Peyer's patch (tissue), 4 donors: Measurements from ENCODE around the gene RASGRF2. TPM values are rescaled to one million over a fixed set of nuclear protein-coding genes. Genes with fewer than 3 reads are reported as not detected.

Source experiments
- DNase-seq, 3 donors: peaks; one replicate each; pipeline ENCODE4 v3.0.0-alpha.2; 2017 to 2019
- H3K27ac ChIP-seq, 4 donors: fragments of 200-600 bp; sonication (generic); one replicate each; pipeline ENCODE4 v1.5.1; 2016 to 2019
- H3K27me3 ChIP-seq, 2 donors: fragments of 200-600 bp; sonication (generic); one replicate each; pipeline ENCODE4 v1.5.1; 2019
- H3K36me3 ChIP-seq, 3 donors: fragments of 200-600 bp; sonication (generic); one replicate each; pipeline ENCODE4 v1.5.1; 2016 to 2019
- H3K4me1 ChIP-seq, 4 donors: fragments of 200-600 bp; sonication (generic); one replicate each; pipeline ENCODE4 v1.5.1; 2016 to 2019
- H3K4me3 ChIP-seq, 4 donors: fragments of 200-600 bp; sonication (generic); 1 replicate in 3 of 4; 2 replicates in 1 of 4; pipeline ENCODE4 v1.5.1; 2016 to 2019; ENCODE audit warnings: mild to moderate bottlenecking in 1 of 4
- H3K9me3 ChIP-seq, 4 donors: fragments of 200-600 bp; sonication (generic); one replicate each; pipeline ENCODE4 v1.5.1; 2016 to 2019; ENCODE audit warnings: mild to moderate bottlenecking in 1 of 4
- POLR2A ChIP-seq, 2 donors: fragments of 450-650 bp; IDR thresholded peaks; one replicate each; pipeline ENCODE4 v1.5.1; 2017; ENCODE audit warnings: antibody characterized with exemption in 2 of 2, mild to moderate bottlenecking in 2 of 2, moderate library complexity in 2 of 2
- total RNA-seq, 4 donors: library from RNA; depleted of rRNA; stranded (reverse); fragments of >200 nt; gene quantifications; one replicate each; pipeline ENCODE4 v1.1.0, GENCODE V29; 2016
- TF ChIP-seq, protein P1 (sequence below), 6 experiments: fragments of 450-650 bp in 4 of 6; fragments of 200-600 bp in 2 of 6; sonication (generic) in 1 of 6; IDR thresholded peaks; one replicate each; pipeline ENCODE4 v1.5.1; 2017 to 2019; ENCODE audit warnings: antibody characterized with exemption in 6 of 6, mild to moderate bottlenecking in 3 of 6, moderate library complexity in 1 of 6

The RASGRF2 gene
- total RNA-seq, 4 donors from 2014 or later, result 6.0 to 17.3 (median 8.7) TPM

DNA sequence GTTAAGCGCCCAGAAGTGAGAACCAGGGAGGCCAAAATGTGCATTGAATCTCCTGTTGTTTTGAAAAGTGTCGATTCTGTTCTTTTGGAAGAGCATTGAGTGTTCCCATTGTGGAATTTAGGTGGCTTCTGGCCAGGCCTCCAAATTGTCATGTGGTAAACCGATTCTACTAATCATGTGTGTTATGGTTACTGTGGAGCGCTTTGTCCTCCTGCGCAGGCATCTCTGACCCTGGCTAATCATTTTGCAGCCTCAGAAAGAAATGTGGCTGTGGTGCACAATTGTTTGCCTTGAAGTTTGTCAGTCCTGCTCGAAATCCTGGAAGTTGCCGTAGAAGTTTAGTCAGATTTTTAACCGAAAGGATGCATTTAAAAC is 121.3 kb downstream of the RASGRF2 start:
- no peaks in the 10 kb centered on the region for H3K4me1 ChIP-seq
- no peak for TF ChIP-seq POLR2A (IDR thresholded peaks at IDR 0.05)
- TF ChIP-seq, protein P1, sequence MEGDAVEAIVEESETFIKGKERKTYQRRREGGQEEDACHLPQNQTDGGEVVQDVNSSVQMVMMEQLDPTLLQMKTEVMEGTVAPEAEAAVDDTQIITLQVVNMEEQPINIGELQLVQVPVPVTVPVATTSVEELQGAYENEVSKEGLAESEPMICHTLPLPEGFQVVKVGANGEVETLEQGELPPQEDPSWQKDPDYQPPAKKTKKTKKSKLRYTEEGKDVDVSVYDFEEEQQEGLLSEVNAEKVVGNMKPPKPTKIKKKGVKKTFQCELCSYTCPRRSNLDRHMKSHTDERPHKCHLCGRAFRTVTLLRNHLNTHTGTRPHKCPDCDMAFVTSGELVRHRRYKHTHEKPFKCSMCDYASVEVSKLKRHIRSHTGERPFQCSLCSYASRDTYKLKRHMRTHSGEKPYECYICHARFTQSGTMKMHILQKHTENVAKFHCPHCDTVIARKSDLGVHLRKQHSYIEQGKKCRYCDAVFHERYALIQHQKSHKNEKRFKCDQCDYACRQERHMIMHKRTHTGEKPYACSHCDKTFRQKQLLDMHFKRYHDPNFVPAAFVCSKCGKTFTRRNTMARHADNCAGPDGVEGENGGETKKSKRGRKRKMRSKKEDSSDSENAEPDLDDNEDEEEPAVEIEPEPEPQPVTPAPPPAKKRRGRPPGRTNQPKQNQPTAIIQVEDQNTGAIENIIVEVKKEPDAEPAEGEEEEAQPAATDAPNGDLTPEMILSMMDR (IDR thresholded peaks at IDR 0.05), result no peak
- no peaks in the 10 kb centered on the region for H3K9me3 ChIP-seq
- H3K27me3 ChIP-seq, result no peaks in the 10 kb centered on the region
- no peak overlapping the region for H3K27ac ChIP-seq
- no peak overlapping the region for H3K4me3 ChIP-seq
- DNase-seq, result no peak
- H3K36me3 ChIP-seq, result peaks cover 0 to 9% (median 0%) of the 10 kb centered on the region in 3 donors

DNA sequence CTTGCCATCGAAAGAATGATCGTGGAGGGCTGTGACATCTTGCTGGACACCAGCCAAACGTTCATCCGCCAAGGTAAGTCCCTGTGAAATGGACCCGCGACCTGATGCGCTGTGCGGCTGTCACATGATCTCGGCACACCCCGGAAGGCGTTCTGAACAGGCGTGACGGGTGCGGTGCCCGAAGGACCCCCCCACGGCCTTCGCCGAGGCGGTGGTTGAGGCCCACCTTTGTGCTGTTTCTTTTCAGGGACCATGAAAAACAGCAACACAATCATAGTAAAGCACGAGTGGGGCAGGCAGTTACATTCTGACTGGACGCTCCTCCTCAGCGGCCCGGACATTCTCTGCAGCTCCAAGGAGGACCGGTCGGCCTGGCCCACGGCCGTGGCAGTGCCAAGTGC is 126.7 kb downstream of the RASGRF2 start:
- H3K27me3 ChIP-seq, result no peaks in the 10 kb centered on the region
- no peak overlapping the region for H3K27ac ChIP-seq
- H3K4me3 ChIP-seq, result no peak overlapping the region
- TF ChIP-seq, protein P1 (IDR thresholded peaks at IDR 0.05), result no peak
- TF ChIP-seq POLR2A (IDR thresholded peaks at IDR 0.05), result no peak
- H3K9me3 ChIP-seq, result no peaks in the 10 kb centered on the region
- H3K4me1 ChIP-seq, result no peaks in the 10 kb centered on the region
- no peak for DNase-seq
- peaks cover 0 to 5% (median 0%) of the 10 kb centered on the region in 3 donors for H3K36me3 ChIP-seq

DNA sequence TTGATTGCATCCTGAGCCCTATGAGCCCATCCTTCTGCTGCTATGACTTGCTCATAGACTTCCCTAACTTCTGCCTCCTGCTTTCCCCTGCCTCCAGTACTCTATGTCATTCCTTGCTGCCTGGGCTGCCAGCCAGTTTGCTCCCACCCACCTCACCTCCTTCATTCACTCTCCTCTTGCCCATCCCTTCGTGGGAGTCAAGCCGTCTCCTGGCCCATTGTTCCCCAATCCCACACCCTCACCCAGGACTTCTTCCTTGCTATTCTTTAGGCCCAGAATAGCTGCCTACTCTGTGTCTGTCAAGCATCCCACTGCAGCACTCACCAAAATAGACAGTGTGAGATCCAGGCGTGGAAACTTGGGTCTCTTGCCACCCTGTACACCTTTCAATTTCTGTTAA is 131.0 kb downstream of the RASGRF2 start:
- DNase-seq, result no peak
- Histone ChIP-seq H3K27me3 (no peaks in the 10 kb centered on the region), H3K9me3 (no peaks in the 10 kb centered on the region), H3K4me1 (no peaks in the 10 kb centered on the region), H3K36me3 (peaks cover 0 to 4% (median 0%) of the 10 kb centered on the region in 3 donors), H3K27ac (no peak overlapping the region), H3K4me3 (no peak overlapping the region)
- TF ChIP-seq POLR2A (IDR thresholded peaks at IDR 0.05), result no peak
- TF ChIP-seq, protein P1 (IDR thresholded peaks at IDR 0.05), result no peak

DNA sequence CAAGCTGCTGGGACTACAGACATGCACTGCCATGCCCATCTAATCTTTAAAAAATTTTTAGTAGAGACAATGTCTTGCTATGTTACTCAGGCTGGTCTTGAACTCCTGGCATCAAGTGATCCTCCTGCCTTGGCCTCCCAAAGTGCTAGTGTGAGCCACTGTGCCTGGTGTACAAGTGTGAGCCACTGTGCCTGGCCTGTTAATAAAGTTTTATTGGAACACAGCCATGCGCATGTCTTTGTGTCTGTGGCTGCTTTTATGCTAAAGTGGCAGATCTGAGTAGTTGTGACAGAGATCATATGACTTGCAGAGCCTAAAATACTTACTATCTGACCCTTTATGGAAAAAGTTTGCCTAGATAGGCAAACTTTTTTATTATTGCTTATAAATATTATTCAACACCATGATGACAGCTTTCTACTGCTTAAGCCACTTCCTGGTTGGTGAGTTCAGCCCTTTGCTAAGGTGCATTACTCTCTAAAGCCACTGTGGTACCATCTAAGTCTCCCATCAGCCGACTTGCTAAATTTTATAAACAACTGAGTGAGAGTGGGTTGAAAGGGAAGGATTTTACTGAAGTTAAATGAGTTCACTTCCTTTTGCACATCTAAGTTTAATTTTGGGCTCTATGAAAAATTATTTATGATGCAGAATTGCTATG is 133.5 kb downstream of the RASGRF2 start:
- no peak for DNase-seq
- Histone ChIP-seq H3K4me3 (no peak overlapping the region), H3K27ac (no peak overlapping the region), H3K4me1 (no peaks in the 10 kb centered on the region), H3K36me3 (no peaks in the 10 kb centered on the region), H3K27me3 (no peaks in the 10 kb centered on the region), H3K9me3 (no peaks in the 10 kb centered on the region)
- TF ChIP-seq POLR2A (IDR thresholded peaks at IDR 0.05), result no peak
- TF ChIP-seq, protein P1 (IDR thresholded peaks at IDR 0.05), result no peak

DNA sequence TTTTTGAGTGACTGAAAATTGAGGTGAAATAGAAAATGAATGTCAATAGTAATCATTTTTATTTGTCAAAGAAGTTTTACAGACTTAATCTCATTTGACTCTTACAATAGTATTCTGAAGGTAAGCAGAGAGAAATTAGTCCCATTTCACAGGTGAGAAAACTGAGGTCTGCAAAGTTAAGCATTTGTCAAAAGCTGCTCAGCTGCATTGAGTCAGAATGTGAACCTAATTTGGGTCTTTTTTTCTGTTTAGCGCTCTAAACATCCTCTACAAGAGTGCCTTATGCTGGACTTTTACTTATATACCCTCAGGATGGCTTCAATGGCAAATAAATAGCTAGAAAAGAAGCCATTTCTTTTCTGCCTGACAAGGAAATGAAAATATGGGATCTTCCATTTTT is 135.7 kb downstream of the RASGRF2 start:
- Histone ChIP-seq H3K9me3 (no peaks in the 10 kb centered on the region), H3K27me3 (no peaks in the 10 kb centered on the region), H3K36me3 (no peaks in the 10 kb centered on the region), H3K4me3 (no peak overlapping the region), H3K4me1 (no peaks in the 10 kb centered on the region), H3K27ac (no peak overlapping the region)
- TF ChIP-seq, protein P1 (IDR thresholded peaks at IDR 0.05), result no peak
- no peak for TF ChIP-seq POLR2A (IDR thresholded peaks at IDR 0.05)
- DNase-seq, result no peak

DNA sequence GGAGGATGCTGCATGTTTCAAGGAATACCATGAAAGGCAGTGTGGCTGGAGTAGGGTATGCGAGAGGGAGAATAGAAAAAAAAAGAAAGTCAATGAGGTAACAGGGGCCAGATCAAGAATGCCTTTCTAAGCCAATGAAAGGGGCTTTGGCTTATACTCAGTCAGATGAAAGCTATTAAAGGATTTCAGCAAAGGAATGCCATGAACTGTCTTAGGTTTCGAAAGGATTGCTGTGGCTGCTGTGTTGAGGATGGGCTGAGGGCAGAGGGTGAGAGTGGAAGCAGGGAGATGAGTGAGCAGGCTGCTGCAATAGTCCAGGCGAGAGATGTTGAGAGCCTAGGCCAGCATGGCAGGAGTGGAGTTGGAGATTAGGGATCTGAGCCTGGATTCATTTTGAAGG is 137.6 kb downstream of the RASGRF2 start:
- TF ChIP-seq, protein P1 (IDR thresholded peaks at IDR 0.05), result no peak
- TF ChIP-seq POLR2A (IDR thresholded peaks at IDR 0.05), result no peak
- DNase-seq, result no peak
- no peak overlapping the region for H3K27ac ChIP-seq
- no peaks in the 10 kb centered on the region for H3K36me3 ChIP-seq
- H3K4me3 ChIP-seq, result no peak overlapping the region
- no peaks in the 10 kb centered on the region for H3K9me3 ChIP-seq
- no peaks in the 10 kb centered on the region for H3K4me1 ChIP-seq
- no peaks in the 10 kb centered on the region for H3K27me3 ChIP-seq
